Measurements from ENCODE around the gene ZNF524. TPM values are rescaled to one million over a fixed set of nuclear protein-coding genes. Genes with fewer than 3 reads are reported as not detected.

ZNF524 gene
- total and polyA plus RNA-seq, 10 of the 15 experiments (the other 5 are each of a cell fraction or from before 2014, with no cell fraction given): 0.47 to 18.6 (median 12.4) TPM; not detected in 1

DNA sequence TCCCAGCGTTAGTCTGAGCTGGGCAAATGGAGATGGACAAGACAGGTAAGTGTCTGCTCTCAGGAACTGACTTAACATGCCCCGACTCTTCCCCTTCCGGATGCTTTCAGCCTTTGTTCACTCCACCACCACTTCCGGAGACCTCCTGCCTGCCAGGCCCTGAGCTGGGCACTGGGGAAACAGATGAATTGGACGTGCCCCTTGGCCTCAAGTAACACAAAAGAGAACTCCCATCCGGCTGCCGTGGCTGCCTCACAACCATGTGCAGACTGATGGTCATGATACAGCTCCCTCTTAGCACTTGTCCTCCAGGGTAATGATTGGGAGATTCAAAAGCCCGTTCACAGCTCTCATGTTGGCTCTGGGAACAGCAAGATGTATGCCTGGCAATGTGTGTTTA, 17.3 kb downstream of the ZNF524 start:
- no peak for TF ChIP-seq NKRF (conservative IDR thresholded peaks at IDR 0.05)
- no peak for TF ChIP-seq NR2C2 (IDR thresholded peaks at IDR 0.05; ENCODE audit: borderline replicate concordance, control insufficient read depth, insufficient read length, low read depth)
- TF ChIP-seq ATF7 (IDR thresholded peaks at IDR 0.05; ENCODE audit: low read depth): no peak
- TF ChIP-seq RBBP5 (conservative IDR thresholded peaks at IDR 0.05): no peak
- no peak for TF ChIP-seq ZNF274 (IDR thresholded peaks at IDR 0.05; ENCODE audit: insufficient read depth, insufficient read length)
- no peak for TF ChIP-seq YBX1 (IDR thresholded peaks at IDR 0.05)
- no peak for TF ChIP-seq CTCF (IDR thresholded peaks at IDR 0.05 in 2 of 3, conservative IDR thresholded peaks at IDR 0.05 in 1 of 3; ENCODE audit: control insufficient read depth in 2 of 3, extremely low read depth in 1 of 3, insufficient read depth in 1 of 3, low read depth in 3 of 3, low read length in 3 of 3)
- no peak for TF ChIP-seq FOS (IDR thresholded peaks at IDR 0.05; ENCODE audit: borderline replicate concordance, extremely low read depth, insufficient read length)
- no peak for TF ChIP-seq NFYA (IDR thresholded peaks at IDR 0.05; ENCODE audit: borderline replicate concordance, low read depth, low read length)
- TF ChIP-seq WRNIP1 (IDR thresholded peaks at IDR 0.05; ENCODE audit: borderline replicate concordance, low read depth, low read length): no peak
- ChIA-PET SMC1A (ENCODE audit: uncharacterized antibody, unreplicated experiment) (no interaction called here), RAD21 (ENCODE audit: unreplicated experiment) (no interaction called here), POLR2A (interaction anchor here (1.5 kb wide), 1 partner anchor 18 kb away, joined by 4 read pairs; the partner anchor contains the start of gene FIZ1), CTCF (interaction anchor here (1.1 to 2.8 kb wide), 4 partner anchors 11 to 100 kb away, joined by 3 to 12 read pairs (median 4); partner anchors contain the start of gene ZNF865)
- no peak overlapping the region for H3K27ac ChIP-seq (ENCODE audit: control insufficient read depth, insufficient read depth)
- DNase-seq (ENCODE audit: low read depth, low spot score) (no peak), ATAC-seq (no peak), FAIRE-seq (no peak)
- in situ Hi-C loops (cut with MboI) (no loop called here), intact Hi-C loops (cut with micrococcal nuclease; ENCODE audit: unreplicated experiment) (no loop called here)
- H3K4me3 ChIP-seq: no peak overlapping the region
- WGBS (ENCODE audit: insufficient coverage, insufficient replicate concordance, low lambda C conversion rate, missing lambda C conversion rate): 96% methylated on average over 8 of the region's 8 CpGs
- H3K4me1 ChIP-seq (ENCODE audit: control insufficient read depth, insufficient read depth, low read length): no peaks in the 10 kb centered on the region; the same call in 1 of the 2 replicates
- BruUV-seq (replicated peaks): no TSS peak
- no peaks in the 10 kb centered on the region; the same call in 1 of the 2 replicates for H4K20me1 ChIP-seq (ENCODE audit: control insufficient read depth, insufficient read depth)
- H2AFZ ChIP-seq (ENCODE audit: control insufficient read depth, low read depth, low read length): no peak overlapping the region
- no peaks in the 10 kb centered on the region; the same call in 1 of the 3 replicates for H3K9me3 ChIP-seq (replicated peaks; ENCODE audit: control insufficient read depth, insufficient read depth, low read length)
- no peak overlapping the region for H3K4me2 ChIP-seq (ENCODE audit: control insufficient read depth, insufficient read depth)
- H3K36me3 ChIP-seq (ENCODE audit: control insufficient read depth in 2 of 2, insufficient read depth in 2 of 2, low read length in 1 of 2): peaks cover 3 to 12% of the 10 kb centered on the region in 2 experiments; a peak in 3 of 4 replicates
- peaks cover 1% of the 10 kb centered on the region; the same call in 1 of the 2 replicates for H3K79me2 ChIP-seq (ENCODE audit: control insufficient read depth, insufficient read depth, low read length)
- no peaks in the 10 kb centered on the region for H3K27me3 ChIP-seq (replicated peaks in 1 of 2; ENCODE audit: control insufficient read depth in 2 of 2, insufficient read depth in 2 of 2, low read length in 1 of 2)
- no peak overlapping the region for H3K9ac ChIP-seq (ENCODE audit: control insufficient read depth, insufficient read depth, low read length)

Measured in GM12878 (cell line).